IMR-90 (cell line): ENCODE results near the gene ADORA2A. TPM values are rescaled to one million over a fixed set of nuclear protein-coding genes. Genes with fewer than 3 reads are reported as not detected.

Experiments
- ATAC-seq: fragments of 200-7000 bp; cut with Tn5 transposase; 2 replicates; pipeline ENCODE4 v1.9.1; 2020; ENCODE audit warnings: low read depth, mild to moderate bottlenecking, moderate library complexity
- BruUV-seq: library from RNA; stranded (reverse); fragments of 400-500 nt; replicated peaks from 2 replicates; lab custom pipeline; 2021; lab: Mats Ljungman, UMichigan
- CTCF ChIA-PET: fragments of 300-600 bp; formaldehyde crosslinking; extraction: SDS; loops from one replicate; lab custom pipeline; 2021; ENCODE audit warnings: antibody characterized with exemption; lab: Yijun Ruan, JAX
- POLR2A ChIA-PET: fragments of 300-600 bp; sonication (Branson Sonifier 250); formaldehyde crosslinking; loops from one replicate; lab custom pipeline; 2022; ENCODE audit warnings: antibody characterized with exemption; ENCODE audit not compliant: unreplicated experiment; lab: Charles Lee
- DNase-seq: peaks from one replicate; pipeline ENCODE4 v3.0.0; 2013
- H2AFZ ChIP-seq: replicated peaks from 2 replicates; pipeline ENCODE3; 2013; ENCODE audit warnings: low read length, mild to moderate bottlenecking; ENCODE audit not compliant: poor library complexity
- H2AK5ac ChIP-seq: 2 replicates; pipeline ENCODE4 v1.6.1; 2013; ENCODE audit warnings: low read depth, low read length, inconsistent platforms
- H2AK9ac ChIP-seq: replicated peaks from 2 replicates; pipeline ENCODE3; 2013; ENCODE audit warnings: mild to moderate bottlenecking, low read depth, low read length, moderate library complexity; ENCODE audit not compliant: poor library complexity
- H2BK120ac ChIP-seq: 2 replicates; pipeline ENCODE4 v1.6.1; 2013; ENCODE audit warnings: low read depth, low read length, inconsistent platforms
- H2BK15ac ChIP-seq: 3 replicates; pipeline ENCODE4 v1.6.1; 2013; ENCODE audit warnings: low read depth, low read length, inconsistent platforms
- H2BK20ac ChIP-seq: 2 replicates; pipeline ENCODE4 v1.6.1; 2013; ENCODE audit warnings: low read depth, mild to moderate bottlenecking, inconsistent platforms, low read length, moderate library complexity
- H2BK5ac ChIP-seq: 2 replicates; pipeline ENCODE4 v1.6.1; 2013; ENCODE audit warnings: mild to moderate bottlenecking, low read depth, low read length, inconsistent platforms; ENCODE audit not compliant: poor library complexity, severe bottlenecking
- H3K14ac ChIP-seq: replicated peaks from 2 replicates; pipeline ENCODE4 v1.6.1; 2013; ENCODE audit warnings: low read depth, low read length, inconsistent platforms
- H3K18ac ChIP-seq: 2 replicates; pipeline ENCODE4 v1.6.1; 2013; ENCODE audit warnings: low read depth, low read length, control low read depth
- H3K23ac ChIP-seq: 2 replicates; pipeline ENCODE4 v1.6.1; 2013; ENCODE audit warnings: low read depth, low read length, inconsistent platforms
- H3K27ac ChIP-seq: 2 replicates; pipeline ENCODE4 v1.5.1; 2013; ENCODE audit warnings: mild to moderate bottlenecking, control low read depth, low read length; ENCODE audit not compliant: insufficient read depth
- H3K27me3 ChIP-seq: 2 replicates; pipeline ENCODE4 v1.6.1; 2013; ENCODE audit warnings: low read length; ENCODE audit not compliant: control insufficient read depth, insufficient read depth
- H3K36me3 ChIP-seq: 2 replicates; pipeline ENCODE4 v1.6.1; 2013; ENCODE audit warnings: low read length, mixed read lengths; ENCODE audit not compliant: control insufficient read depth, insufficient read depth
- H3K4ac ChIP-seq: 2 replicates; pipeline ENCODE4 v1.6.1; 2013; ENCODE audit warnings: low read depth, low read length, inconsistent platforms
- H3K4me1 ChIP-seq: 2 replicates; pipeline ENCODE4 v1.6.1; 2013; ENCODE audit warnings: low read length, mixed read lengths; ENCODE audit not compliant: control insufficient read depth, insufficient read depth
- H3K4me2 ChIP-seq: 2 replicates; pipeline ENCODE4 v1.6.1; 2013; ENCODE audit warnings: low read depth, mild to moderate bottlenecking, control low read depth, low read length, moderate library complexity
- H3K4me3 ChIP-seq: 2 replicates; pipeline ENCODE4 v1.5.1; 2013; ENCODE audit warnings: low read depth, mild to moderate bottlenecking, control low read depth, low read length, moderate library complexity; ENCODE audit not compliant: insufficient read depth
- H3K56ac ChIP-seq: 2 replicates; pipeline ENCODE4 v1.6.1; 2013; ENCODE audit warnings: low read length, inconsistent platforms; ENCODE audit not compliant: insufficient read depth; ENCODE audit errors: extremely low read depth
- H3K79me1 ChIP-seq, 2 experiments: 2 replicates each; pipeline ENCODE4 v1.6.1; 2013; ENCODE audit warnings: low read length in 2 of 2, inconsistent platforms in 1 of 2, low read depth in 1 of 2
- H3K9ac ChIP-seq: 2 replicates; pipeline ENCODE4 v1.6.1; 2013; ENCODE audit warnings: low read depth, low read length, control low read depth
- H3K9me1 ChIP-seq: 2 replicates; pipeline ENCODE4 v1.6.1; 2013; ENCODE audit warnings: low read length, inconsistent platforms; ENCODE audit not compliant: insufficient read depth
- H3K9me3 ChIP-seq: 2 replicates; pipeline ENCODE4 v1.6.1; 2013; ENCODE audit warnings: low read length; ENCODE audit not compliant: control insufficient read depth, insufficient read depth
- H4K20me1 ChIP-seq: 2 replicates; pipeline ENCODE4 v1.6.1; 2013; ENCODE audit warnings: low read length, inconsistent platforms; ENCODE audit not compliant: insufficient read depth
- H4K5ac ChIP-seq: 2 replicates; pipeline ENCODE4 v1.6.1; 2013; ENCODE audit warnings: mild to moderate bottlenecking, low read depth, low read length, control low read depth
- H4K8ac ChIP-seq, 2 experiments: 2 replicates each; pipeline ENCODE4 v1.6.1; 2013; ENCODE audit warnings: low read depth in 2 of 2, low read length in 2 of 2, control low read depth in 1 of 2, inconsistent platforms in 1 of 2
- H4K91ac ChIP-seq: 2 replicates; pipeline ENCODE4 v1.6.1; 2013; ENCODE audit warnings: low read depth, low read length, inconsistent platforms; ENCODE audit not compliant: insufficient read depth
- CHD1 ChIP-seq: IDR thresholded peaks from 2 replicates; pipeline ENCODE4 v1.6.1; 2012; ENCODE audit warnings: low read depth, low read length, improper control_type of control experiment
- MAZ ChIP-seq: IDR thresholded peaks from 2 replicates; pipeline ENCODE4 v1.6.1; 2012; ENCODE audit warnings: low read depth, mild to moderate bottlenecking, low read length, improper control_type of control experiment, moderate library complexity, borderline replicate concordance
- MXI1 ChIP-seq: IDR thresholded peaks from 2 replicates; pipeline ENCODE4 v1.6.1; 2012; ENCODE audit warnings: low read depth, mild to moderate bottlenecking, low read length, moderate library complexity, borderline replicate concordance
- RAD21 ChIP-seq: IDR thresholded peaks from 2 replicates; pipeline ENCODE4 v1.6.1; 2012; ENCODE audit warnings: low read length, improper control_type of control experiment
- SMC3 ChIP-seq: fragments of 150-350 bp; IDR thresholded peaks from 2 replicates; pipeline ENCODE4 v1.6.1; 2016; ENCODE audit warnings: low read depth, mild to moderate bottlenecking, antibody characterized with exemption, low read length, moderate library complexity
- WGBS, 2 experiments: methylation state at CpG; one replicate each; pipeline versions ENCODE4 v1.1.5 to v1.1.7; 2013; ENCODE audit warnings: missing lambda C conversion rate in 2 of 2; ENCODE audit not compliant: insufficient read length in 1 of 2; ENCODE audit errors: extremely low coverage in 2 of 2; 5-methylcytosine and 5-hydroxymethylcytosine counted together
- dilution Hi-C: fragments of 300-500 bp; cut with HindIII; formaldehyde crosslinking; loops from one replicate; pipeline ENCODE4 v1.14.3; 2018; ENCODE audit warnings: low sequenced_read_pairs; ENCODE audit not compliant: unreplicated experiment
- in situ Hi-C: fragments of 300-500 bp; cut with MboI; formaldehyde crosslinking; loops from 3 replicates; pipeline ENCODE4 v1.14.3; 2019; ENCODE audit warnings: low sequenced_read_pairs, inconsistent platforms, mixed read lengths
- intact Hi-C: fragments of 100-400 bp; cut with micrococcal nuclease; formaldehyde crosslinking; loops from 2 replicates; pipeline ENCODE4 v1.10.0; 2022
- polyA plus RNA-seq, 3 experiments: library from polyadenylated mRNA; depleted of rRNA; stranded (reverse); fragments of >200 nt; gene quantifications; 2 replicates each; pipeline ENCODE4 v1.2.3, GENCODE V29; 2012; ENCODE audit warnings: low replicate concordance in 1 of 3
- total RNA-seq: library from RNA; depleted of rRNA; stranded (reverse); fragments of >200 nt; gene quantifications from 2 replicates; pipeline ENCODE4 v1.2.3, GENCODE V29; 2012
- TF ChIP-seq, protein P1 (sequence below): conservative IDR thresholded peaks from 2 replicates; pipeline ENCODE4 v1.5.1; 2012; ENCODE audit warnings: mild to moderate bottlenecking, low read depth, low read length, improper control_type of control experiment
- TF ChIP-seq, protein P2 (sequence below): fragments of 150-350 bp; IDR thresholded peaks from 2 replicates; pipeline ENCODE4 v1.6.1; 2017; ENCODE audit warnings: mild to moderate bottlenecking, antibody characterized with exemption, low read length, low read depth

ADORA2A gene
- total and polyA plus RNA-seq, 2 of the 4 experiments (the other 2 are of a cell fraction) = 0.36 to 1.1 TPM

DNA sequence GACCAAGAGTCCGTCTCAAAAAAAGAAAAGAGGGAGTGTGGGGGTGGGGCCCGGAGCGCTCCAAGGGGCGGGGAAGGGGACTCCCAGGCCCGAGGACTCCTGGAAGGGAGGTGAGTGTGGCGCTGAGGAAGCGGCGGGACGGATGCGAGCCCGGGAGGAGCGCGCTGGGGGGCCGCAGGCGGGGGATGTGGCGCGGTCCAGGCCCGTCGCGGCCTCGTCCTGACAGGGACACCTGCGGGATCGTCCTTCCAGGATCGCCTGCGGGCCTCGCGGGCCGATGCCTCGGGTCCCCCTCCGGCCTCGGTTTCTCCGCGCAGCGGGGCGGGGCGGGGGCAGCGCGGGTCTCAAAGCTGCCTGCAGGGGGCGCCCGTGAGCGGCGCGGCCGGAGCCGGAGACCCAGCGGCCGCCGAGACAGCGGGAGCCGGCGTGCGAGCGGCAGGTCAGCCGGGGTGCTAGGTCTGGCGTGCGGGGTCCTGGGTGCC is 3.8 kb upstream of the ADORA2A start:
- Histone ChIP-seq H4K8ac (no peak overlapping the region), H2BK120ac (no peak overlapping the region), H2AFZ (peak overlapping the region; percentile 92), H3K9me3 (no peaks in the 10 kb centered on the region), H3K4me3 (peak overlapping the region; percentile 68), H3K9ac (no peak overlapping the region), H2BK15ac (no peak overlapping the region; the same call in 2 of the 3 replicates), H3K9me1 (no peaks in the 10 kb centered on the region), H3K14ac (no peak overlapping the region), H2AK5ac (no peak overlapping the region), H3K4ac (no peak overlapping the region), H3K56ac (no peak overlapping the region), H3K79me1 (no peaks in the 10 kb centered on the region), H2BK5ac (no peak overlapping the region), H4K91ac (no peak overlapping the region), H3K4me1 (no peaks in the 10 kb centered on the region), H2AK9ac (peak overlapping the region; percentile 72), H3K4me2 (peak overlapping the region; percentile 96), H2BK20ac (no peak overlapping the region), H3K27me3 (peaks cover 33% of the 10 kb centered on the region), H3K18ac (no peak overlapping the region), H3K36me3 (no peaks in the 10 kb centered on the region), H4K5ac (no peak overlapping the region), H4K20me1 (no peaks in the 10 kb centered on the region), H3K27ac (no peak overlapping the region), H3K23ac (no peak overlapping the region)
- peak; percentile 16; the same call in 1 of the 2 replicates for TF ChIP-seq MXI1
- peak; percentile 71 for TF ChIP-seq SMC3
- TF ChIP-seq CHD1 = no peak
- TF ChIP-seq RAD21 = peak; percentile 79
- TF ChIP-seq MAZ = peak; percentile 81; the same call in 1 of the 2 replicates
- TF ChIP-seq, protein P1, sequence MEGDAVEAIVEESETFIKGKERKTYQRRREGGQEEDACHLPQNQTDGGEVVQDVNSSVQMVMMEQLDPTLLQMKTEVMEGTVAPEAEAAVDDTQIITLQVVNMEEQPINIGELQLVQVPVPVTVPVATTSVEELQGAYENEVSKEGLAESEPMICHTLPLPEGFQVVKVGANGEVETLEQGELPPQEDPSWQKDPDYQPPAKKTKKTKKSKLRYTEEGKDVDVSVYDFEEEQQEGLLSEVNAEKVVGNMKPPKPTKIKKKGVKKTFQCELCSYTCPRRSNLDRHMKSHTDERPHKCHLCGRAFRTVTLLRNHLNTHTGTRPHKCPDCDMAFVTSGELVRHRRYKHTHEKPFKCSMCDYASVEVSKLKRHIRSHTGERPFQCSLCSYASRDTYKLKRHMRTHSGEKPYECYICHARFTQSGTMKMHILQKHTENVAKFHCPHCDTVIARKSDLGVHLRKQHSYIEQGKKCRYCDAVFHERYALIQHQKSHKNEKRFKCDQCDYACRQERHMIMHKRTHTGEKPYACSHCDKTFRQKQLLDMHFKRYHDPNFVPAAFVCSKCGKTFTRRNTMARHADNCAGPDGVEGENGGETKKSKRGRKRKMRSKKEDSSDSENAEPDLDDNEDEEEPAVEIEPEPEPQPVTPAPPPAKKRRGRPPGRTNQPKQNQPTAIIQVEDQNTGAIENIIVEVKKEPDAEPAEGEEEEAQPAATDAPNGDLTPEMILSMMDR = peak; percentile 83
- TF ChIP-seq, protein P2, sequence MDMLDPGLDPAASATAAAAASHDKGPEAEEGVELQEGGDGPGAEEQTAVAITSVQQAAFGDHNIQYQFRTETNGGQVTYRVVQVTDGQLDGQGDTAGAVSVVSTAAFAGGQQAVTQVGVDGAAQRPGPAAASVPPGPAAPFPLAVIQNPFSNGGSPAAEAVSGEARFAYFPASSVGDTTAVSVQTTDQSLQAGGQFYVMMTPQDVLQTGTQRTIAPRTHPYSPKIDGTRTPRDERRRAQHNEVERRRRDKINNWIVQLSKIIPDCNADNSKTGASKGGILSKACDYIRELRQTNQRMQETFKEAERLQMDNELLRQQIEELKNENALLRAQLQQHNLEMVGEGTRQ = no peak
- peak; percentile 91 for ATAC-seq
- ChIA-PET POLR2A (no interaction called here), CTCF (interaction anchor here (0.5 to 1.4 kb wide), 3 partner anchors 20 to 82 kb away, joined by 3 read pairs; no protein-coding TSS in a partner anchor)
- DNase-seq = no peak
- in situ Hi-C loops = no loop called here
- WGBS, 2 experiments = 4% methylated on average over 38 of the region's 56 CpGs; no CpG with 5 or more reads in 1 of the 2 experiments
- no TSS peak for BruUV-seq
- intact Hi-C loops = loop anchor here (1.0 kb wide), 2 partner anchors 80 to 102 kb away; no protein-coding TSS in a partner anchor
- dilution Hi-C loops = no loop called here
